NCI-H2227 (cell line): ENCODE data around the gene RBP4.
A peak's percentile ranks its signal among the peaks of the same experiment; 100 is the strongest.

ENCODE experiments used
- DNase-seq: peaks from one replicate; lab custom pipeline; 2025; ENCODE audit not compliant: unreplicated experiment; lab: John Stamatoyannopoulos, UW

Gene RBP4

DNA sequence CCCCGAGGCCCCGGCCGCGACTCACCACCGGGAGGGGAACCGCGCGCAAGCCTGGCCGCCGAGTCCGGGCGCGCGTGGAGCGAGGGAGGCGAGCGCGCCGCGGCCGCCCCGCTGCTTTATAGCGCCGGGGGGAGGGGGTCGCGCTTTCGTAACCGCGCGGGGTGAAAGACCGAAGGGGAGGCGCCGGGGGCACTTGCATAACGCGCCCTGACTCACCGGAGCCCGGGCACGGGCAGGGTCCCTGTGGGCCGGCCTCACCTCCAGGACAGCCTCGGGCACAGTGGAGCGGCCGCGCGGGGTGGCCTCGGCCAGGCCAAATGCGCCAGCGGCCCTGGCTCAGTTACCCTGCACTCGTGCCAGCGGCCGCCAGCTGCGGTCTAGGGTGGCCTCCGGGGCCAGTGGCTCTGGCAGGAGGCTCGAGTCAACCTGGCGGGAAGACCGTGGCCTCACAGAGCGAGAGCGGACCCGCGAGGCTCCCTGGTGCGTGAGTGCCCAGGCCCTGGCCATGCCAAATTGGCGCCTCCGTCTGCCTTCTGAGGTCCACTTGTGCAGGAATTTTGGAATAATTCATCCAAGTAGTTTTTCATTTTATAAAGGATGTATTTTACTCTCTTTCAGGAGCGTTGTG, at the start of gene RBP4:
TSS of gene RBP4 (minus strand) at position 90 of the 628 bp plus-strand sequence. CDS start 207 bp downstream, outside the sequence.
- no peak for DNase-seq

DNA sequence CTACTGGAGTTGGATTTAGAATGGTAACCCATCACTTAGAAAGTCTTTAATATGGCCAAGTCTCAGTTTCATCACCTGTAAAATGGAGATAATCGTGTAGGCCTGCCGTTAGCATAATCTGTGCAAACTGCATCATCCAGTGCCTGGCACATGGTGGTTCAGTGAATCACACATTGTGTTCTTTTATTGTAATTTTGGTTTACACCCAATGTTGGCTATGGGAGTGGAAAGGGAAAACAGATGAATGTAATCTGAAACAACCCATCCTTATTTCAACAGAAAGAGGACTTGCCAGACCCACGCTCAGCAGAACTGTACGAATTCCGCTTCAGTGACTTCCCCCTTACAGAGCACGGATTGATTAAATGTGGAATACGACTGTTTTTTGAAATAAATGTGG, 38.8 kb upstream of the RBP4 start:
- no peak for DNase-seq

DNA sequence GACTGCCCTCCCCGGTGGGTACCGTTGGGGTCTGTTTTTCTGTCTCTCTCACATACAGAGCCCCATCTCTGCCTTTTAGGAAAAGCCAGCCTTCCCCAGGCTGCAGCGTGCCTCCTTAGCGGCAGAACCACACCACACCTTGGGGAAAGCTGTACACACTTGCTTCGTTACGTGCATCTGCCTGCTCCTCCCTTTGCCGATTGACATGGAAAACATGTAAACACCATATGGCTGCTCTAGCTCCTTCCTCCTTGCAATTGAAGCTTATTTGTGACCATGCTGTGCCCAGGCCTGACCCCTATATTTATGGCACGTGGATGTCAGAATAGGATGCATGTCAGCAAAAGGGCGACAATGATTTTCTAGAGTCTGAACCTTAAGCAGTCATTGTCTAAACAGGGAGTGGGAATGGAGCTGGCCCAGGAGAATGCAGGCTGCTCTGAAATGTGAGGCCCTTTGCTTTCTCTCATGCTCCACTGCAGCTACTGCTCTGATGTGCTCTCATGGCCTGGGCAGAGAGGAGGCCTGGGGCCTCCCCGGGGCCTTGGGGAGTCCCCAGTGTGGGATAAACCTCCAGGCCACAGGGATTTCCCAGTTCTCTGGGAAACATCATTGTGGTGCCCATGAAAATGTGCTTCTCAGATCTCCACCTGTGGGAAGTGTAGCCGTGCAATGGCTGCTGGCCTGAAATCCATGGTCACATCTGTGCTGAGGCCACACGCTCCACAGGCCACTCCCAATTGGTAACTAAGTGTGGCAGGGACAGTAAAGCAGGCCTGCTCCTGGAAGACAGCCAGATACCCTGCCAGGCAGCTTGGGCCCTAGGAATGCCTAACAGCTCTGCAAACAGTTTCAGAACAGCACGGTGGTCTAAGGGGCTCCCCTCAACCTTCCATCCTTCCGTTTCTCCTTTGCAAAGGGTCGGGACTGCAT, 29.9 kb upstream of the RBP4 start:
- DNase-seq = peak; percentile 6

DNA sequence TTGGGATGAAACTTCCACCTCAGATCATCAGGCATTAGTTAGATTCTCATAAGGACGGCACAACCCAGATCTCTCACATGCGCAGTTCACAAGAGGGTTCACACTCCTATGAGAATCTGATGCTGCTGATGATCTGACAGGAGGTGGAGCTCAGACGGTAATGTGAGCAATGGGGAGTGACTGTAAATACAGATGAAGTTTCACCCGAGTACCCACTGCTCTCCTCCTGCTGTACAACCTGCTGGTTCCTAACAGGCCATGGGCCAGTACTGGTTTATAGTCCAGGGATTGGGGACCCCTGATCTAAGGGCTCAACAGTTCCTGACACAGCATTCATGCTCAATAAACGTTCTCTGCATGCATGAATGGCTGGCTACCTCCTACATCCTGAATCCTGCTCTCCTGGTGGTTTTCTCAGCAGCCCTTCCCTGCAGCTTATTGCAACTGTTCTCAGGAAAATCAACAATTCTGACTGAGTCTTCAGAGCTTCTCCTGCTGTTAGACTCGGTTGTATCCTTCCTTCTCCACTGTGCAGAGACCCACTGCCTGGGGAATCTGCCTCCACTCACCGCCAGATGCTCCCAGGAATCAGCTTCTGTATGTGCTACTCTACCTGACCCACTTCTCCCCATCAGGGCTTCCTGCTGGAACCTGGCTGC, 28.7 kb upstream of the RBP4 start:
- DNase-seq = no peak

DNA sequence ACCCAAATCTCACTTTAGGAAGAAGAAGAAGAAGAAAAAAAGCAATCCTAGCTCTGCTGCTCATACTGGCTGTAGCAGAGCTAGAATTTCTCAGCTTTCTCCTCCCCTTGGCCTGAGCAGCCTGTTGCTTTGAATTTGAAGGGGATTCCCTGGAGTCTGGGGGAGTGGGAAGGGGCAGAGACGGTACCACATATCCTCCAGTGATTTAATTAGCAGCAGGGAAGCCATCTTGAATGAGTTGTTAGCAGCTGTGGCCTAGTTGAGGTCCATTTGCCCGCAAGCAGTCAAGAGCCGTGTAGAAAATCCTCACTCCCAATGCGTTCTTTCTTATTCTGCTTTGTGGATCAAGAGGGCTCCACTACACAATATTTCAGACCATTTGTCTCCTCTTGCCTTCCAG, 27.8 kb upstream of the RBP4 start:
- no peak for DNase-seq

DNA sequence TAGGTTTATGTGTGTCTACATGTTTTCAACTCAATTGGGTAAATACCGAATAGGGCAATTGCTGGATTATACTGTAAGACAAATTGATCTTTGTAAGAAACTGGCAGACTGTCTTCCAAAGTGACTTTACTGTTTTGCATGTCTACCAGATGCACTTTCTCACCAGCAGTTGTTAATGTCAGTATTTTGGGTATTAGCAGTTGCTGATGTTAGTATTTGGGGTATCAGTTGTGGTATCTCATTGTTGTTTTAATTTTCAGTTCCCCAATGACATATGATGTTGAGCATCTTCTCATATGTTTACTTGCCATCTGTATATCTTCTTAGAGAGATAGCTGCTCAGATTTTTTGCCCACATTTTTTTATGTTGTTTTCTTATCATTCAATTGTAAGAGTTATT, 21.9 kb upstream of the RBP4 start:
- no peak for DNase-seq

DNA sequence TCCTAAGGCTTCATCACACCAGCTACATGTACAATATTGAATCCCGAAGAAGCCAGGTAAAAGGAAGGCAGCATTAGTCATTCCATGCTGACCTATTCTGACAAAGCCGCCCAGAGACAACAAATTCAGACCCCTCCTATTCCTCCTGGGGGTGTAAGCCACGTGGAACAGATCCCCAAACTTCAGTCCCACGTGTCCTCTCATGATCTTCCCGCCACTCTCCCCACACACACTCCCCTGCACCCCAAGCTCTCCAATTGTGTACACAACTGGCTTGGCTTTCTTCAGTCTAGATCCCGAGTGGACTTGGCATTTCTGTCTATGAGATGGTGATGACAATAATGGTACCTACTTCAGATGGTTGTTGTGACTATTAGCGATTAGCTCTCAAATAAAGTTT, 19.9 kb upstream of the RBP4 start:
- no peak for DNase-seq

DNA sequence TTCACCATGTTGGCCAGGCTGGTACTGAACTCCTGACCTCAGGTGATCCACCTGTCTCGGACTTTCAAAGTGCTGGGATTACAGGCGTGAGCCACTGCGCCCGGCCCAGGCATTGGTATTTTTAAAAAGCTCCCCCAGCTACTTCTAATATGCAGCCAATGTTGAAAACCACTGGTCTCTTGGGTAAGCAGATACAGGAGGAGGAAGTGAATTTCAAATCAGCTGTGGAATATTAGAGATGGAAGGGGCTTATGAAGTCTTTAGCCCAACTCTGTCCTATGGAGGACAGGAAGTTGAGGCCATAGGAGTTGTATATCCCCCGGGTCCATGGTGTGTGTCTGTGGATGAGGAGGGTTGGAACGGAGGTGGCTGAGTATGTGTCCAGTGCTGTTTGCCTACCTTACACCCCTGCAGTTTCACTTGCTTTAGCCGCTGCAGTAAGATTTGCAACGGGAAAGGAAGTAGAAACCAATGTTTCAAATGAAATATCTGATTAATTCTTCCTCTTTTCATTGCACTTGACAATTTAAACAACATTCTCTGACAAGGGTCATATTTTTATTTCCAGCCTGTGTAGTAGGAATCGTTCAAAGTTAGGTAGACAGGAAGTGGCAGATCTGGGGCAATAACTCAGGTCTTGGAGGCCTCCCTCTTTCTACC, 14.7 kb upstream of the RBP4 start:
- DNase-seq = no peak

DNA sequence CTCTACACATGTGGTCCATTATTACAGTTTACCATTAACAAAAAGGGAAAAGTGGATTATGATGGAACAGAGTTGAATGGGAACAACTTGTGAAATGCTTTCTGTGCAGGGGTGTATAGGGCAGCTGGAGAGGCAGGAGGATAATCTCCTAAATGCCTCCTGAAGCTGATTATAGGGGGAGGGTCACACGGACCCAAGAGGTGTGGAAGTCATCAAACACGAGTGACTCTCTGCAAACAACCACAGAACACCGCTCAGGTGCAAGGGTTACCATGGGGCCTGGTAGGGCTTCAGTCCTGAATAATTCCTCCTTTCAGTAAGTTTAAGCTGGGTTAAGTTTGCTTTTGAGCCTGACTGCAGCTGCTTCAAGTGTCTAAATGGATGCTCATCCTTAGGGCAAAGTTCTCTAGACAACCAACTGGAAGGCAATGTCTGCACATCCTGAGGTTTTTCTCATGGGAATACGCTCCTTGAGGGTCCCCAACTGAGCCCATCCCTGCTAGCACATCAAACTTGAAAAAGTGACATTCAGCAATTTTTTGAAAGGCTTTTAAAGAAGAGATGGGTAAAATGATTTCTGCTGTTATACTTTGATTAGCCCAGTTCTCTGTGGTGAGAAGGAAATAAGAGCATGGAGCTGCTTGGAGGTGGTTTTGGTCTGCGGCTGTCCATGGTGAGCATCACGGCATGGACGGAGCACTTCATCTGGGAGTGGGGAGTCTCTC, 13.2 kb upstream of the RBP4 start:
- DNase-seq = no peak

DNA sequence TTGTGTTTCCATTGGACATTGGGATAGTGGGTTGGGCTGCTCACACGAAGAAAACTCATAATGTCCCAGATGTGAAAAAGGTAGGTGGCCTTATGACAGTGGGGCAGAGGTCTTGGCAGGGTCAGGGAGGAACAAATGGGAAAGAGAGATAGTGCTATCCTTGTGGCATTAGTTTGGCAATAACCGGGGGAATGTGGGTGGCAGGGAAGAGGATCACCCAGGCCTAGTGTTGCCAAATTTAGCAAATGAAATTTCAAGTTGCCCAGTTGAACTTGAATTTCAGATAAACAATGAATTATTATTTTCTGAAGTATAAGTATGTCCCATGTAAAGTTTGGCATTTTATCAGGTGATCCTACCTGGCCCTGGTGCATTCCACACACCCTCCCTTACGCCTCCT, 12.1 kb upstream of the RBP4 start:
- DNase-seq = no peak

DNA sequence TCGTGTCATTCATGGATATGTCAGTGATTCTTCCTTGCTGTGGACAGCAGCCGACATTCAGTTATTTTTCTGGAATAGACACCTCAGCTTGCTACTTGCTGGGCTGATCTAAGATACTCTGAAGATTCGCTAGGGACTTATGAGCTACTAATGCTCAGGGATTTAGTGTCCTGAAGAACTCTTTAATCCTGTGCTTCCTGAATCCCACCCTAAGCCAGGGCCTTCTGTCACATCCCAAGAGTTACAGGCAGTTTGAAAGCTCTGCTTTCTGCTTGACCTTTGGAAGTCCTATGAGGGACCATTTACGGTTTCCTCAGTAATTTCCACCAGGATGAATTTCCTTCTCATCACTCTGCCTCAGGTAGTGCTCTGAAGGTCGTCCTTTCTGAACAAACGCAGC, 11.3 kb upstream of the RBP4 start, which contains the start of gene PDE6C:
TSS of gene PDE6C (plus strand) at position 227 of the 400 bp plus-strand sequence. CDS start 189 bp downstream, outside the sequence.
- no peak for DNase-seq

DNA sequence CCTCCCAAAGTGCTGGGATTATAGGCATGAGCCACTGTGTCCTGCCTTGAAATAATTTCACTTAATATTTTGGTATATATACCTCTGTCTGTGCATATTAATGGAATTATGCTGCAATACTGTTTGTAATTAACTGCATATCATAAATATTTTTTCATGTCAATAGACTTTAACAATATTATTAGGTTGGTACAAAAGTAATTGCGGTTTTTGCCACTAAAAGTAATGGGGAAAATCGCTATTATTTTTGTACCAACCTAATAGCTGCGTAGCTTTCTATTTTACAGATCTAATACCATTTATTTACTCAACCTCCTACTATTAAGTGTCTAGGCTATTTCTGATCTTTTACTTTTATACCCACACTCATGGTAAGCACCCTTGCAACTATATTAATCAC, 7.4 kb upstream of the RBP4 start:
- DNase-seq = no peak

DNA sequence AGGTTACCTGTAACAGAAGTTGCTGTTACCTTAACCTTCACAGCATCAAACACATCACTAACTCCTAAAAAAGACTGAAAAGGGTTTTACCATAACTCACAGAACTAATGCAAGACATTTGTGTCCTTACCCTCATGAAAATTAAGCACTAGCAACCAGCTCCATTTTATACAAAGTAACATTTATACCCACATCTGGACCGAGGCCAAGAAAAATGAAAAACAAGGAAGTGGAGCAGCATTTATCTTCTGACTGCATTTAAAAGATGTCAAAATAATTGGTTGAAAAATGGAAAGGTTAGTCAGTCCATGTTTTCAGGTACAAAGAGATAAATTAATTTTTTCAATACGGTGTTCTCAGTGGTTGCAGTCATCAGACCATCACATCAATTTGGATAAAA, 3.1 kb upstream of the RBP4 start:
- DNase-seq = peak; percentile 28

DNA sequence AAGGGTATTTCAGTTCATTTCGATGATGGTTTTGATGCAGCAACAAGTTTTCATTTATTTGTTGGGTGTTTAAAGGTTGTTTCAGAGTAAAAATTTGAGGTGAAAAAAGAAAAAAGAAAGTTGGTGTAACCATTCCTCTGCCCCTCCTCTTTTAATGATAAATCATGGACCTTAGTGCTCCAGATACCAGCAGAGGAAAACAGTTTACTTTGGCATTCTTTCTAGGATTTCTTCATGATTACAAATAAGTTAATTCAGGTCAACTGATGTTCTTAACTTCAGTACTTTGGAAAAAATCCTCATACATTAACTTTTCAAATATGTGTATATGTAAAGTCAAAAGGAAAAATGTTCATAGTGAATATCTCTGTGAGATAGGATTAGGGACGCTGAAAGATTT, 2.0 kb upstream of the RBP4 start:
- no peak for DNase-seq

DNA sequence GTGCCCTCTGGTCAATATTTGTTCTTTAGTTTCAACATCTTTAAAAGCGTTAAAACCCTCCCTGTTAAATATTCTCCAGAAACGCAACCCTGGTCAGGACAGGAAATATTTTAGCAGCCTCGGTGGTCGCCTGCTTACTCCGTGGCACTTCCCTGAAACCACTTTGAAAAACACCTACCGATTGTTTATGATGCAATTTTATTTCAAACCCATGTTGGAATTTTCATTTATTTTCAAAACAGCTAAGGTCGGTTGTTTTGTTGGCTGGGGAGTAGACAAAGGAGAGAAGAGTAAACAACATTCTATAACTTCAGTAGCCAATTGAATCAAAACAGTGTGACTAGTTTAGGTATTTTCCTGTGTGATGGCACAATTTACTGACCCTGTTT, 733 bp upstream of the RBP4 start:
- no peak for DNase-seq

DNA sequence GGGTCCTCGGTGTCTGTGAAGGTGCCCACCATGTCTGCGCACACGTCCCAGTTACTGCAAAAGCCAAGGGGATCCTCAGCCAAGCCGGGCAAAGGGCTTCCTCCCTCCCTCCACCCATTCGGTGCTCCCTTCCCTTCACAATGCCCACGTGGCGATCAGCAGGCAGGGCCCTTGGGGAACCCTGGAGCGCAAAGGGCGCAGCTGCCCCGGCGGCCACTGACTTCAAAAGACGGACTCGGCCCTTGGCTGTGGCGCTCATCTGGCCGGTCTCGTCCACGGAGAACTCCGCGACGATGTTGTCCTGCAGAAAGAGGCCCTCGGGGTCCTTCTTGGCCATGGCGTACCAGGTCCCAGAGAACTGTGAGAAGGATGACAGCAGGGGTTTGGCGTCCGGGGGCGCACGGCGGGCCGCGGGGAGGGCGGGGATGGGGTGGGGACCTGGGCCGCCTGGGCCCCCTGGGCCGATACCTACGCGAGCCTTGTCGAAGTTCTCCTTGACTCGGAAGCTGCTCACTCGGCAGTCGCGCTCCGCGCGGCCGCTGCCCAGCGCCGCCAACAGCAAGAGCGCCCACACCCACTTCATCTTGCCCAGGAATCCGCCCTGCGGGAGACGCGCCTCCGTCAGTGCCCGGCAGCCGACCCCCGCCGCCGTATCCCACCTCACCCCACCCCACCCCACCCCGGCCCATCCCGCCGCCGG, 439 bp downstream of the RBP4 start:
- DNase-seq = peak; percentile 11

DNA sequence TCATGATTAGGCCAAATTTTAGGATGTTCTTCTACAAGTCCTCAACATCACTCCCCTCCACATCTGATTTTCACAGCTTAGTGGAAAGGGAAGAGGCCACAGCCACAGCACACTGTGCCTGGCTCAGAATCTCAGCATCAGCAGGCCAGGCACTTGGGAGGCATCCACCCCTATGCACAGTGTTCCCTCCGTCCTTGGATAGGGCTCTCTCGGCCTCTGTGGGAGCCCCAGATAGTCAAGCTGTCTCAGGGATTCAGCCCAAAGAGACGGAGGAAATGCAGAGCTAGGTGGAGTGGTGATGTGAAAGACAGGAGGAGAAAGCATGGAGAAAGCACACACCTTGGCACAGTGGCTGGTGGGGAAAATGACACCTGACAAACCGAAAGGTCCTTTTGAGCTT, 1.3 kb downstream of the RBP4 start:
- DNase-seq = no peak

DNA sequence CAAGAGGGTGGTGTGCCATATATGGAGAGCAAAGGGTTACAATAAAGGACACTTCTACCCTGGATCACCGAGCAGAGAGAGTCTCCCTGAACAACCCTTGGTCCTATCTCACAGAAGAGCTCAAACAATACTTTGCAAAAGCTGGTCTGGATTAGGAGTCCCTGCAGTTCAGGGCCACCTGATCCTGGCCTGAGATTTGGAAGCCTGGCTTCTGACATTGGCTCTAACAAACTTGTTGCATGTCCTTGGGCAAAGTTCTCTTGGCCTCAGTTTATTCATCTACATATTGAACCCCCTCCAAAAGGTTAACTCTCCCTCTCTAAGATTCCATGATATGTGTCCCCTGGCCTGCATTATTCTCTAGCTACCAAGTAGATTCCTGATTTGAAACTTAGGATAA, 1.7 kb downstream of the RBP4 start:
- no peak for DNase-seq

DNA sequence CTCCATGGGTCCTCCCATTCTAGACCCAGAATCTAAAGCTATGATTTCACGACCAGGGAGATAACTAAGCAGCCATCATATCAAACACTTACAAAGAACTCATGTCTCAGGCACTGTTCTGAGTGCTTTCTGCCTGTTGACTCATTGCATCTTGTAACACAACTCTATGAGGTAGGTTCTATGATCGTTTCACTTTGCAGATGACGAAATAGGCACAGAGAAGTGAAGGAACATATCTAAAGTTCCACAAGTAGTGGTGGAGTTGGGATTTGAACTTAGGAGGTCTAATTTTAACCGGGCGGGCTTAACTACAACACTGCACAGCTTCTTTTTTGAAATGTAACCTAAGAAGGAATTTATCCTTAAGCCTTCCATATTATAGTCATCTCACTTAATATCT, 2.9 kb downstream of the RBP4 start:
- DNase-seq = no peak

DNA sequence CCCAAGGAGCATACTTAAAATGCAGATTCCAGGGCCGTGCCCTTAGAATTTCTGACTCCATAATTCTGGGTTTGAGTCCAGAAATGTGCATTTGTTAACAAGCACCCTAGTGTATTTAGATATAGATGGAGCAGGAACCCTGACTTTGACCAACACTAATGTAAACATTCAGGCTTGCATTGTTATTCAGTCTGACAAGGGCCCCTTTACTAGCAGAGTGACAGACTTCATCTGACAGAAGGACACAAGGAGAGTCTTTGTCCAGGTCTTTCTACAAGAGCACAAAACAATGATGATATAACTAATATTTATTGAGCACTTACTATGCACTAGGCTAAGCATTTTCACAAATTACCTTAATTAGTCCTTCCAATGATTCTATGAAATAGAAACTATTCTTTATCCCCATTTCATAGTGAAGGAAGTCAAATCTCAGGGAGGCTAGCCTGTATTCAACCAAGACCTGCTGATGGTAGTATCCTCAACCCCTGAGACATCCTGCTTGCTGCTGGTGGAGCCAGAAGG, 3.9 kb downstream of the RBP4 start:
- no peak for DNase-seq
